KOPT-K1 (cell line): ENCODE measurements around the gene MARCHF4.

Experiments
- H3K27ac ChIP-seq: fragments of 200-600 bp; sonication (generic); 2 replicates; pipeline ENCODE4 v1.5.1; 2016; ENCODE audit warnings: antibody characterized with exemption, mild to moderate bottlenecking, low read depth, low read length; ENCODE audit not compliant: poor library complexity, severe bottlenecking
- H3K36me3 ChIP-seq: fragments of 200-600 bp; sonication (generic); 2 replicates; pipeline ENCODE4 v1.5.1; 2017; ENCODE audit warnings: antibody characterized with exemption, mild to moderate bottlenecking, low read length, moderate library complexity; ENCODE audit not compliant: insufficient read depth
- H3K9me3 ChIP-seq: fragments of 200-600 bp; sonication (generic); 2 replicates; pipeline ENCODE4 v1.5.1; 2017; ENCODE audit warnings: antibody characterized with exemption, low read length, mild to moderate bottlenecking; ENCODE audit not compliant: insufficient read depth, poor library complexity, severe bottlenecking

MARCHF4 gene

GRCh38 chr2:216346781-216347180, 25.5 kb downstream of the MARCHF4 start:
- Histone ChIP-seq H3K27ac (no peak overlapping the region), H3K36me3 (no peaks in the 10 kb centered on the region), H3K9me3 (no peaks in the 10 kb centered on the region)

GRCh38 chr2:216345846-216346245, 26.4 kb downstream of the MARCHF4 start:
- no peaks in the 10 kb centered on the region for H3K36me3 ChIP-seq
- no peaks in the 10 kb centered on the region for H3K9me3 ChIP-seq
- no peak overlapping the region for H3K27ac ChIP-seq

- Histone ChIP-seq H3K36me3 (no peaks in the 10 kb centered on the region), H3K9me3 (no peaks in the 10 kb centered on the region), H3K27ac (no peak overlapping the region)
Observed at GRCh38 chr2:216344950-216345300, 27.4 kb downstream of the MARCHF4 start.

GRCh38 chr2:216344206-216344949, 27.9 kb downstream of the MARCHF4 start:
- Histone ChIP-seq H3K36me3 (no peaks in the 10 kb centered on the region), H3K9me3 (no peaks in the 10 kb centered on the region), H3K27ac (no peak overlapping the region)

- Histone ChIP-seq H3K36me3 (no peaks in the 10 kb centered on the region), H3K27ac (no peak overlapping the region), H3K9me3 (no peaks in the 10 kb centered on the region)
Observed at GRCh38 chr2:216343221-216343980, 28.9 kb downstream of the MARCHF4 start.

- Histone ChIP-seq H3K9me3 (no peaks in the 10 kb centered on the region), H3K36me3 (no peaks in the 10 kb centered on the region), H3K27ac (no peak overlapping the region)
Observed at GRCh38 chr2:216341121-216341520, 31.2 kb downstream of the MARCHF4 start.

- no peaks in the 10 kb centered on the region for H3K36me3 ChIP-seq
- H3K9me3 ChIP-seq: no peaks in the 10 kb centered on the region
- H3K27ac ChIP-seq: no peak overlapping the region
Observed at GRCh38 chr2:216340280-216340631, 32.0 kb downstream of the MARCHF4 start.

- no peak overlapping the region for H3K27ac ChIP-seq
- H3K36me3 ChIP-seq: no peaks in the 10 kb centered on the region
- no peaks in the 10 kb centered on the region for H3K9me3 ChIP-seq
Observed at GRCh38 chr2:216339456-216340279, 32.6 kb downstream of the MARCHF4 start.

- no peak overlapping the region for H3K27ac ChIP-seq
- H3K36me3 ChIP-seq: no peaks in the 10 kb centered on the region
- no peaks in the 10 kb centered on the region for H3K9me3 ChIP-seq
Observed at GRCh38 chr2:216335252-216335651, 37.0 kb downstream of the MARCHF4 start.

GRCh38 chr2:216328347-216328746, 43.9 kb downstream of the MARCHF4 start:
- H3K27ac ChIP-seq: no peak overlapping the region
- H3K9me3 ChIP-seq: no peaks in the 10 kb centered on the region

GRCh38 chr2:216327447-216327935, 44.8 kb downstream of the MARCHF4 start:
- Histone ChIP-seq H3K9me3 (no peaks in the 10 kb centered on the region), H3K27ac (no peak overlapping the region), H3K36me3 (no peaks in the 10 kb centered on the region)

More at GRCh38 chr2:216328347-216328746, 43.9 kb downstream of the MARCHF4 start:
- H3K36me3 ChIP-seq: no peaks in the 10 kb centered on the region
